IMR-90 (cell line): ENCODE results near the gene HOATZ. TPM values are rescaled to one million over a fixed set of nuclear protein-coding genes. Genes with fewer than 3 reads are reported as not detected.
A peak's percentile ranks its signal among the peaks of the same experiment; 100 is the strongest.

Experiments used
- ATAC-seq: fragments of 200-7000 bp; cut with Tn5 transposase; 2 replicates; pipeline ENCODE4 v1.9.1; 2020; ENCODE audit warnings: low read depth, mild to moderate bottlenecking, moderate library complexity
- BruUV-seq: library from RNA; stranded (reverse); fragments of 400-500 nt; replicated peaks from 2 replicates; lab custom pipeline; 2021; lab: Mats Ljungman, UMichigan
- CTCF ChIA-PET: fragments of 300-600 bp; formaldehyde crosslinking; extraction: SDS; loops from one replicate; lab custom pipeline; 2021; ENCODE audit warnings: antibody characterized with exemption; lab: Yijun Ruan, JAX
- POLR2A ChIA-PET: fragments of 300-600 bp; sonication (Branson Sonifier 250); formaldehyde crosslinking; loops from one replicate; lab custom pipeline; 2022; ENCODE audit warnings: antibody characterized with exemption; ENCODE audit not compliant: unreplicated experiment; lab: Charles Lee
- DNase-seq: peaks from one replicate; pipeline ENCODE4 v3.0.0; 2013
- H2AFZ ChIP-seq: replicated peaks from 2 replicates; pipeline ENCODE3; 2013; ENCODE audit warnings: low read length, mild to moderate bottlenecking; ENCODE audit not compliant: poor library complexity
- H2AK5ac ChIP-seq: 2 replicates; pipeline ENCODE4 v1.6.1; 2013; ENCODE audit warnings: low read depth, low read length, inconsistent platforms
- H2AK9ac ChIP-seq: replicated peaks from 2 replicates; pipeline ENCODE3; 2013; ENCODE audit warnings: mild to moderate bottlenecking, low read depth, low read length, moderate library complexity; ENCODE audit not compliant: poor library complexity
- H2BK120ac ChIP-seq: 2 replicates; pipeline ENCODE4 v1.6.1; 2013; ENCODE audit warnings: low read depth, low read length, inconsistent platforms
- H2BK15ac ChIP-seq: 3 replicates; pipeline ENCODE4 v1.6.1; 2013; ENCODE audit warnings: low read depth, low read length, inconsistent platforms
- H2BK20ac ChIP-seq: 2 replicates; pipeline ENCODE4 v1.6.1; 2013; ENCODE audit warnings: low read depth, mild to moderate bottlenecking, inconsistent platforms, low read length, moderate library complexity
- H2BK5ac ChIP-seq: 2 replicates; pipeline ENCODE4 v1.6.1; 2013; ENCODE audit warnings: mild to moderate bottlenecking, low read depth, low read length, inconsistent platforms; ENCODE audit not compliant: poor library complexity, severe bottlenecking
- H3K14ac ChIP-seq: replicated peaks from 2 replicates; pipeline ENCODE4 v1.6.1; 2013; ENCODE audit warnings: low read depth, low read length, inconsistent platforms
- H3K18ac ChIP-seq: 2 replicates; pipeline ENCODE4 v1.6.1; 2013; ENCODE audit warnings: low read depth, low read length, control low read depth
- H3K23ac ChIP-seq: 2 replicates; pipeline ENCODE4 v1.6.1; 2013; ENCODE audit warnings: low read depth, low read length, inconsistent platforms
- H3K27ac ChIP-seq: 2 replicates; pipeline ENCODE4 v1.5.1; 2013; ENCODE audit warnings: mild to moderate bottlenecking, control low read depth, low read length; ENCODE audit not compliant: insufficient read depth
- H3K27me3 ChIP-seq: 2 replicates; pipeline ENCODE4 v1.6.1; 2013; ENCODE audit warnings: low read length; ENCODE audit not compliant: control insufficient read depth, insufficient read depth
- H3K36me3 ChIP-seq: 2 replicates; pipeline ENCODE4 v1.6.1; 2013; ENCODE audit warnings: low read length, mixed read lengths; ENCODE audit not compliant: control insufficient read depth, insufficient read depth
- H3K4ac ChIP-seq: 2 replicates; pipeline ENCODE4 v1.6.1; 2013; ENCODE audit warnings: low read depth, low read length, inconsistent platforms
- H3K4me1 ChIP-seq: 2 replicates; pipeline ENCODE4 v1.6.1; 2013; ENCODE audit warnings: low read length, mixed read lengths; ENCODE audit not compliant: control insufficient read depth, insufficient read depth
- H3K4me2 ChIP-seq: 2 replicates; pipeline ENCODE4 v1.6.1; 2013; ENCODE audit warnings: low read depth, mild to moderate bottlenecking, control low read depth, low read length, moderate library complexity
- H3K4me3 ChIP-seq: 2 replicates; pipeline ENCODE4 v1.5.1; 2013; ENCODE audit warnings: low read depth, mild to moderate bottlenecking, control low read depth, low read length, moderate library complexity; ENCODE audit not compliant: insufficient read depth
- H3K56ac ChIP-seq: 2 replicates; pipeline ENCODE4 v1.6.1; 2013; ENCODE audit warnings: low read length, inconsistent platforms; ENCODE audit not compliant: insufficient read depth; ENCODE audit errors: extremely low read depth
- H3K79me1 ChIP-seq, 2 experiments: 2 replicates each; pipeline ENCODE4 v1.6.1; 2013; ENCODE audit warnings: low read length in 2 of 2, inconsistent platforms in 1 of 2, low read depth in 1 of 2
- H3K9ac ChIP-seq: 2 replicates; pipeline ENCODE4 v1.6.1; 2013; ENCODE audit warnings: low read depth, low read length, control low read depth
- H3K9me1 ChIP-seq: 2 replicates; pipeline ENCODE4 v1.6.1; 2013; ENCODE audit warnings: low read length, inconsistent platforms; ENCODE audit not compliant: insufficient read depth
- H3K9me3 ChIP-seq: 2 replicates; pipeline ENCODE4 v1.6.1; 2013; ENCODE audit warnings: low read length; ENCODE audit not compliant: control insufficient read depth, insufficient read depth
- H4K20me1 ChIP-seq: 2 replicates; pipeline ENCODE4 v1.6.1; 2013; ENCODE audit warnings: low read length, inconsistent platforms; ENCODE audit not compliant: insufficient read depth
- H4K5ac ChIP-seq: 2 replicates; pipeline ENCODE4 v1.6.1; 2013; ENCODE audit warnings: mild to moderate bottlenecking, low read depth, low read length, control low read depth
- H4K8ac ChIP-seq, 2 experiments: 2 replicates each; pipeline ENCODE4 v1.6.1; 2013; ENCODE audit warnings: low read depth in 2 of 2, low read length in 2 of 2, control low read depth in 1 of 2, inconsistent platforms in 1 of 2
- H4K91ac ChIP-seq: 2 replicates; pipeline ENCODE4 v1.6.1; 2013; ENCODE audit warnings: low read depth, low read length, inconsistent platforms; ENCODE audit not compliant: insufficient read depth
- CHD1 ChIP-seq: IDR thresholded peaks from 2 replicates; pipeline ENCODE4 v1.6.1; 2012; ENCODE audit warnings: low read depth, low read length, improper control_type of control experiment
- ELK1 ChIP-seq: fragments of 150-350 bp; IDR thresholded peaks from 2 replicates; pipeline ENCODE4 v1.6.1; 2016; ENCODE audit warnings: low read depth, mild to moderate bottlenecking, low read length, moderate library complexity, borderline replicate concordance
- MAFK ChIP-seq: IDR thresholded peaks from 2 replicates; pipeline ENCODE4 v1.6.1; 2012; ENCODE audit warnings: low read depth, low read length, improper control_type of control experiment
- MAZ ChIP-seq: IDR thresholded peaks from 2 replicates; pipeline ENCODE4 v1.6.1; 2012; ENCODE audit warnings: low read depth, mild to moderate bottlenecking, low read length, improper control_type of control experiment, moderate library complexity, borderline replicate concordance
- POLR2A ChIP-seq: IDR thresholded peaks from 2 replicates; pipeline ENCODE4 v1.6.1; 2012; ENCODE audit warnings: mild to moderate bottlenecking, low read depth, low read length
- RAD21 ChIP-seq: IDR thresholded peaks from 2 replicates; pipeline ENCODE4 v1.6.1; 2012; ENCODE audit warnings: low read length, improper control_type of control experiment
- RCOR1 ChIP-seq: IDR thresholded peaks from 2 replicates; pipeline ENCODE4 v1.6.1; 2012; ENCODE audit warnings: mild to moderate bottlenecking, low read length, improper control_type of control experiment; ENCODE audit not compliant: insufficient replicate concordance
- RFX5 ChIP-seq: IDR thresholded peaks from 2 replicates; pipeline ENCODE4 v1.8.0; 2012; ENCODE audit warnings: low read depth, mild to moderate bottlenecking, low read length, moderate library complexity
- USF2 ChIP-seq: fragments of 150-350 bp; IDR thresholded peaks from 2 replicates; pipeline ENCODE4 v1.6.1; 2017; ENCODE audit warnings: mild to moderate bottlenecking, antibody characterized with exemption, low read length, low read depth
- WGBS, 2 experiments: methylation state at CpG; one replicate each; pipeline versions ENCODE4 v1.1.5 to v1.1.7; 2013; ENCODE audit warnings: missing lambda C conversion rate in 2 of 2; ENCODE audit not compliant: insufficient read length in 1 of 2; ENCODE audit errors: extremely low coverage in 2 of 2; 5-methylcytosine and 5-hydroxymethylcytosine counted together
- dilution Hi-C: fragments of 300-500 bp; cut with HindIII; formaldehyde crosslinking; loops from one replicate; pipeline ENCODE4 v1.14.3; 2018; ENCODE audit warnings: low sequenced_read_pairs; ENCODE audit not compliant: unreplicated experiment
- in situ Hi-C: fragments of 300-500 bp; cut with MboI; formaldehyde crosslinking; loops from 3 replicates; pipeline ENCODE4 v1.14.3; 2019; ENCODE audit warnings: low sequenced_read_pairs, inconsistent platforms, mixed read lengths
- intact Hi-C: fragments of 100-400 bp; cut with micrococcal nuclease; formaldehyde crosslinking; loops from 2 replicates; pipeline ENCODE4 v1.10.0; 2022
- polyA plus RNA-seq, 3 experiments: library from polyadenylated mRNA; depleted of rRNA; stranded (reverse); fragments of >200 nt; gene quantifications; 2 replicates each; pipeline ENCODE4 v1.2.3, GENCODE V29; 2012; ENCODE audit warnings: low replicate concordance in 1 of 3
- total RNA-seq: library from RNA; depleted of rRNA; stranded (reverse); fragments of >200 nt; gene quantifications from 2 replicates; pipeline ENCODE4 v1.2.3, GENCODE V29; 2012

Gene HOATZ
- total and polyA plus RNA-seq, 2 of the 4 experiments (the other 2 are of a cell fraction), result not detected

- CTCF ChIA-PET, result no interaction called here
These were observed 9.5 kb downstream of the HOATZ start for GRCh38 chr11:111524056-111524455.

More at GRCh38 chr11:111524056-111524455, 9.5 kb downstream of the HOATZ start:
- no peaks in the 10 kb centered on the region for H3K79me1 ChIP-seq
- no peak overlapping the region for H3K14ac ChIP-seq
- H3K27ac ChIP-seq, result no peak overlapping the region
- in situ Hi-C loops, result no loop called here
- no peak overlapping the region for H2AK5ac ChIP-seq
- no peaks in the 10 kb centered on the region for H3K9me3 ChIP-seq
- no peak overlapping the region for H3K18ac ChIP-seq
- H3K56ac ChIP-seq, result no peak overlapping the region
- no peak overlapping the region for H3K23ac ChIP-seq
- H3K36me3 ChIP-seq, result no peaks in the 10 kb centered on the region
- H3K4me3 ChIP-seq, result no peak overlapping the region
- BruUV-seq, result no TSS peak
- 0 out of 2 replicates have a peak, but pooled peaks cover 6% of the 10 kb centered on the region for H3K9me1 ChIP-seq
- intact Hi-C loops, result no loop called here
- H2AK9ac ChIP-seq, result no peak overlapping the region
- H4K91ac ChIP-seq, result no peak overlapping the region
- H3K9ac ChIP-seq, result no peak overlapping the region
- H2AFZ ChIP-seq, result no peak overlapping the region
- no peak overlapping the region for H4K5ac ChIP-seq
- no peak overlapping the region for H2BK5ac ChIP-seq
- DNase-seq, result peak; percentile 8
- WGBS, 2 experiments, result no CpG with 5 or more reads among the region's 1 CpG
- no peak overlapping the region for H2BK20ac ChIP-seq
- dilution Hi-C loops, result no loop called here
- ATAC-seq, result no peak
- no peaks in the 10 kb centered on the region for H4K20me1 ChIP-seq
- H2BK120ac ChIP-seq, result no peak overlapping the region
- TF ChIP-seq ELK1 (no peak), USF2 (no peak), CHD1 (no peak), RFX5 (no peak), MAFK (no peak), MAZ (no peak), RAD21 (no peak), RCOR1 (no peak), POLR2A (no peak)
- H2BK15ac ChIP-seq, result no peak overlapping the region
- H3K4ac ChIP-seq, result no peak overlapping the region
- no peak overlapping the region for H4K8ac ChIP-seq
- H3K4me2 ChIP-seq, result no peak overlapping the region
- H3K27me3 ChIP-seq, result no peaks in the 10 kb centered on the region
- peaks cover 5% of the 10 kb centered on the region; the same call in 1 of the 2 replicates for H3K4me1 ChIP-seq
- POLR2A ChIA-PET, result interaction anchor here (0.6 kb wide), 1 partner anchor 9 kb away, joined by 3 read pairs; no protein-coding TSS in a partner anchor
